ENCODE measurements around the gene AHCYL1. TPM values are rescaled to one million over a fixed set of nuclear protein-coding genes. Genes with fewer than 3 reads are reported as not detected.

The AHCYL1 gene
- total RNA-seq, 1 experiment from 2014 or later: 92.0 TPM

GRCh38 chr1:109981004-109981335 lies 3.6 kb upstream of the AHCYL1 start:
- TF ChIP-seq ZFX (IDR thresholded peaks at IDR 0.05): no peak
- TF ChIP-seq SIN3A (IDR thresholded peaks at IDR 0.05; ENCODE audit: low read depth): no peak
- TF ChIP-seq, protein P1, sequence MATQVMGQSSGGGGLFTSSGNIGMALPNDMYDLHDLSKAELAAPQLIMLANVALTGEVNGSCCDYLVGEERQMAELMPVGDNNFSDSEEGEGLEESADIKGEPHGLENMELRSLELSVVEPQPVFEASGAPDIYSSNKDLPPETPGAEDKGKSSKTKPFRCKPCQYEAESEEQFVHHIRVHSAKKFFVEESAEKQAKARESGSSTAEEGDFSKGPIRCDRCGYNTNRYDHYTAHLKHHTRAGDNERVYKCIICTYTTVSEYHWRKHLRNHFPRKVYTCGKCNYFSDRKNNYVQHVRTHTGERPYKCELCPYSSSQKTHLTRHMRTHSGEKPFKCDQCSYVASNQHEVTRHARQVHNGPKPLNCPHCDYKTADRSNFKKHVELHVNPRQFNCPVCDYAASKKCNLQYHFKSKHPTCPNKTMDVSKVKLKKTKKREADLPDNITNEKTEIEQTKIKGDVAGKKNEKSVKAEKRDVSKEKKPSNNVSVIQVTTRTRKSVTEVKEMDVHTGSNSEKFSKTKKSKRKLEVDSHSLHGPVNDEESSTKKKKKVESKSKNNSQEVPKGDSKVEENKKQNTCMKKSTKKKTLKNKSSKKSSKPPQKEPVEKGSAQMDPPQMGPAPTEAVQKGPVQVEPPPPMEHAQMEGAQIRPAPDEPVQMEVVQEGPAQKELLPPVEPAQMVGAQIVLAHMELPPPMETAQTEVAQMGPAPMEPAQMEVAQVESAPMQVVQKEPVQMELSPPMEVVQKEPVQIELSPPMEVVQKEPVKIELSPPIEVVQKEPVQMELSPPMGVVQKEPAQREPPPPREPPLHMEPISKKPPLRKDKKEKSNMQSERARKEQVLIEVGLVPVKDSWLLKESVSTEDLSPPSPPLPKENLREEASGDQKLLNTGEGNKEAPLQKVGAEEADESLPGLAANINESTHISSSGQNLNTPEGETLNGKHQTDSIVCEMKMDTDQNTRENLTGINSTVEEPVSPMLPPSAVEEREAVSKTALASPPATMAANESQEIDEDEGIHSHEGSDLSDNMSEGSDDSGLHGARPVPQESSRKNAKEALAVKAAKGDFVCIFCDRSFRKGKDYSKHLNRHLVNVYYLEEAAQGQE (IDR thresholded peaks at IDR 0.05; ENCODE audit: low read depth): no peak
- TF ChIP-seq SRF (IDR thresholded peaks at IDR 0.05; ENCODE audit: low read depth): no peak
- ATAC-seq (no peak), DNase-seq (ENCODE audit: low read depth, low spot score) (no peak)
- peaks cover 11% of the 10 kb centered on the region for H3K79me2 ChIP-seq (ENCODE audit: insufficient read depth, low read length)
- POLR2A ChIA-PET: no interaction called here
- H3K36me3 ChIP-seq (ENCODE audit: control insufficient read depth in 1 of 2, insufficient read depth in 2 of 2, low read length in 2 of 2): no peaks in the 10 kb centered on the region
- no peaks in the 10 kb centered on the region for H4K20me1 ChIP-seq (ENCODE audit: insufficient read depth)
- intact Hi-C loops (cut with micrococcal nuclease): loop anchor here (5.0 kb wide), 2 partner anchors 59 to 264 kb away; no protein-coding TSS in a partner anchor
- no peak overlapping the region for H2AFZ ChIP-seq (ENCODE audit: low read depth, low read length, poor library complexity, severe bottlenecking)
- peaks cover 5 to 34% of the 10 kb centered on the region in 2 experiments; a peak in 3 of 4 replicates for H3K4me1 ChIP-seq (ENCODE audit: control insufficient read depth in 1 of 2, insufficient read depth in 2 of 2, low read length in 2 of 2)
- no peak overlapping the region for H3K9ac ChIP-seq (ENCODE audit: low read length)
- no peaks in the 10 kb centered on the region for H3K9me2 ChIP-seq (ENCODE audit: insufficient read depth)
- H3K9me3 ChIP-seq (ENCODE audit: control insufficient read depth in 1 of 2, insufficient read depth in 1 of 2, low read depth in 1 of 2, low read length in 2 of 2): no peaks in the 10 kb centered on the region
- RAD21 ChIA-PET (ENCODE audit: low non-redundant PET in 1 of 2, low total read pairs in 2 of 2, uncharacterized antibody in 2 of 2, unreplicated experiment in 2 of 2): interaction anchor here in 1 of 2 experiments (0.6 to 2.0 kb wide), 2 partner anchors 31 to 204 kb away, joined by 5 to 7 read pairs; no protein-coding TSS in a partner anchor
- no peak overlapping the region for H3K27ac ChIP-seq (ENCODE audit: low read depth, low read length)
- no peak overlapping the region for H3K4me3 ChIP-seq (replicated peaks in 1 of 2; ENCODE audit: low read depth in 1 of 2, low read length in 2 of 2)
- H3K27me3 ChIP-seq (ENCODE audit: insufficient read depth, low read length): no peaks in the 10 kb centered on the region
- CTCF ChIA-PET: interaction anchor here (0.7 to 9.0 kb wide), 5 partner anchors 57 to 433 kb away, joined by 3 to 396 read pairs (median 3); partner anchors contain the start of gene GNAI3
- no peak overlapping the region for H3K4me2 ChIP-seq (ENCODE audit: low read length)
- BruUV-seq (replicated peaks): no TSS peak
